Vein endothelial cell (primary cell): Measurements from ENCODE around the gene STMN3. TPM values are rescaled to one million over a fixed set of nuclear protein-coding genes. Genes with fewer than 3 reads are reported as not detected.

Source experiments
- small RNA-seq: library from RNA; depleted of rRNA; stranded (forward); fragments of <200 nt; gene quantifications from one replicate; pipeline ENCODE3, GENCODE V24; 2012
- total RNA-seq: library from RNA; depleted of rRNA; stranded (reverse); fragments of >200 nt; gene quantifications from 2 replicates; pipeline ENCODE4 v1.2.3, GENCODE V29; 2012

STMN3 gene
- 0.57 and 5.6 TPM in 2 replicates for total RNA-seq

GRCh38 chr20:63653041-63653973 is at the start of gene STMN3:
STMN3 (minus strand) TSS chr20:63653424; CDS start chr20:63653345, 79 bp downstream.

GRCh38 chr20:63696628-63697356 is 43.6 kb upstream of the STMN3 start, which contains the start of gene TNFRSF6B:
TNFRSF6B (plus strand) TSS chr20:63696652; CDS start chr20:63696768, 116 bp downstream.

GRCh38 chr20:63657937-63658748 is 4.9 kb upstream of the STMN3 start, which contains the start of gene RTEL1:
RTEL1 (plus strand) TSS chr20:63658312; CDS start chr20:63659403, 1,091 bp downstream.

GRCh38 chr20:63626424-63627128 is 26.6 kb downstream of the STMN3 start, which contains the start of gene GMEB2:
GMEB2 (minus strand) TSS chr20:63627101; CDS start chr20:63619397, 7,704 bp downstream.

Small RNA genes lying within 50 kb of the gene (small RNA-seq; reads per million reads assigned to genes)
- gene TNFRSF6B = not detected

Other genes starting within 250 kb of the STMN3 start
- gene KCNQ2, start 180.8 kb downstream of the STMN3 start, total RNA-seq = not detected in 2 replicates
- 0.67 and 5.6 TPM in 2 replicates for gene EEF1A2, start 154.3 kb downstream of the STMN3 start, total RNA-seq
- 68.5 and 108 TPM in 2 replicates for gene PPDPF, start 132.7 kb downstream of the STMN3 start, total RNA-seq
- not detected in 2 replicates for gene PTK6, start 116.0 kb downstream of the STMN3 start, total RNA-seq
- not detected in 2 replicates for gene SRMS, start 105.7 kb downstream of the STMN3 start, total RNA-seq
- gene FNDC11, start 99.3 kb downstream of the STMN3 start, total RNA-seq = 1.3 and 1.8 TPM in 2 replicates
- 38.2 and 47.0 TPM in 2 replicates for gene HELZ2, start 79.2 kb downstream of the STMN3 start, total RNA-seq
- 10.8 and 12.4 TPM in 2 replicates for gene GMEB2, start 26.3 kb downstream of the STMN3 start, total RNA-seq
- 13.7 and 17.8 TPM in 2 replicates for gene RTEL1, start 4.9 kb upstream of the STMN3 start, total RNA-seq
- gene TNFRSF6B, start 43.2 kb upstream of the STMN3 start, total RNA-seq = 22.1 and 41.5 TPM in 2 replicates
- 22.9 and 28.1 TPM in 2 replicates for gene ARFRP1, start 54.6 kb upstream of the STMN3 start, total RNA-seq
- 18.0 and 25.2 TPM in 2 replicates for gene ZGPAT, start 54.6 kb upstream of the STMN3 start, total RNA-seq
- gene LIME1, start 83.2 kb upstream of the STMN3 start, total RNA-seq = 2.9 and 3.7 TPM in 2 replicates
- gene SLC2A4RG, start 86.4 kb upstream of the STMN3 start, total RNA-seq = 26.7 and 35.9 TPM in 2 replicates
- 13.1 and 14.4 TPM in 2 replicates for gene ZBTB46, start 177.8 kb upstream of the STMN3 start, total RNA-seq
- not detected in 2 replicates for gene ABHD16B, start 208.1 kb upstream of the STMN3 start, total RNA-seq
- 153 and 174 TPM in 2 replicates for gene TPD52L2, start 211.8 kb upstream of the STMN3 start, total RNA-seq
- gene DNAJC5, start 241.7 kb upstream of the STMN3 start, total RNA-seq = 89.5 and 96.4 TPM in 2 replicates